Activated T-cell treated with anti-CD3 and anti-CD28 coated beads, Interleukin-2, amount 50 U/mL, for 72 hours (primary cell): ENCODE measurements around the gene ZNF100. TPM values are rescaled to one million over a fixed set of nuclear protein-coding genes. Genes with fewer than 3 reads are reported as not detected.
"Not testable (repeated sequence)": the region's sequence is repeated elsewhere in the genome, so short reads cannot be mapped to it uniquely, and the experiment has no call there.

Experiments used
- ATAC-seq, 2 donors: fragments of 150-1000 bp; cut with Tn5 transposase; replicated peaks in 1 of 2; 2 replicates each; pipeline ENCODE4 v1.10.0; 2021; ENCODE audit warnings: moderate library complexity in 2 of 2, mild to moderate bottlenecking in 1 of 2
- DNase-seq, 2 donors: peaks; one replicate each; pipeline ENCODE4 v3.0.0; 2021 to 2022; ENCODE audit warnings: mixed read lengths in 1 of 2
- H3K27ac Mint-ChIP-seq: one replicate; pipeline ENCODE4 v1.8.0; 2022; ENCODE audit warnings: mild to moderate bottlenecking, moderate library complexity, mixed read lengths
- H3K27me3 Mint-ChIP-seq: one replicate; pipeline ENCODE4 v1.8.0; 2022; ENCODE audit warnings: low read depth, mixed read lengths
- H3K36me3 Mint-ChIP-seq, 2 donors: one replicate each; pipeline ENCODE4 v1.8.0; 2022; ENCODE audit warnings: mixed read lengths in 2 of 2, mild to moderate bottlenecking in 1 of 2; ENCODE audit not compliant: insufficient read depth in 2 of 2
- H3K4me1 Mint-ChIP-seq: one replicate; pipeline ENCODE4 v1.8.0; 2022; ENCODE audit warnings: low read depth, mixed read lengths
- H3K4me3 Mint-ChIP-seq, 2 donors: one replicate each; pipeline ENCODE4 v1.8.0; 2022; ENCODE audit warnings: mild to moderate bottlenecking in 2 of 2, mixed read lengths in 2 of 2, moderate library complexity in 2 of 2
- H3K9me3 Mint-ChIP-seq, 2 donors: one replicate each; pipeline ENCODE4 v1.8.0; 2022; ENCODE audit warnings: mixed read lengths in 2 of 2
- total RNA-seq, 2 donors: library from RNA; stranded (reverse); gene quantifications; one replicate each; pipeline ENCODE4 v1.2.3, GENCODE V29; 2022

The ZNF100 gene
- total RNA-seq, 2 donors from 2014 or later = 25.4 to 26.1 TPM

GRCh38 chr19:21749090-21749489 is 18.3 kb downstream of the ZNF100 start:
- Mint-ChIP-seq H3K36me3 (peaks cover 25 to 52% of the 10 kb centered on the region in 2 donors), H3K9me3 (peaks cover 3 to 5% of the 10 kb centered on the region in 2 donors), H3K4me3 (peak overlapping the region in 1 of 2 donors; percentile 17), H3K27me3 (no peaks in the 10 kb centered on the region), H3K27ac (peak overlapping the region; percentile 40), H3K4me1 (peaks cover 19% of the 10 kb centered on the region)
- ATAC-seq (peak; percentile 86 to 93), DNase-seq (peak in 1 of 2 donors; percentile 3)

GRCh38 chr19:21748088-21748487 is 19.3 kb downstream of the ZNF100 start:
- Mint-ChIP-seq H3K4me3 (no peak overlapping the region), H3K9me3 (peaks cover 3 to 5% of the 10 kb centered on the region in 2 donors), H3K27me3 (no peaks in the 10 kb centered on the region), H3K4me1 (peaks cover 19% of the 10 kb centered on the region), H3K36me3 (peaks cover 29 to 48% of the 10 kb centered on the region in 2 donors), H3K27ac (no peak overlapping the region)
- DNase-seq (no peak), ATAC-seq (no peak)

- H3K36me3 Mint-ChIP-seq = peaks cover 27 to 64% of the 10 kb centered on the region in 2 donors
- no peaks in the 10 kb centered on the region for H3K27me3 Mint-ChIP-seq
- peaks cover 9% of the 10 kb centered on the region in 2 donors for H3K9me3 Mint-ChIP-seq
- H3K4me3 Mint-ChIP-seq = no peak overlapping the region
- H3K4me1 Mint-ChIP-seq = no peaks in the 10 kb centered on the region
- no peak for ATAC-seq
- no peak for DNase-seq
- no peak overlapping the region for H3K27ac Mint-ChIP-seq
Measured at GRCh38 chr19:21740559-21740958, 26.8 kb downstream of the ZNF100 start.

GRCh38 chr19:21726942-21727747 is 40.2 kb downstream of the ZNF100 start:
- H3K36me3 Mint-ChIP-seq = peaks cover 25 to 53% of the 10 kb centered on the region in 2 donors
- H3K4me1 Mint-ChIP-seq, H3K27me3 Mint-ChIP-seq, H3K27ac Mint-ChIP-seq, H3K4me3 Mint-ChIP-seq, DNase-seq, ATAC-seq: not testable (repeated sequence)
- H3K9me3 Mint-ChIP-seq = peaks cover 12 to 20% of the 10 kb centered on the region in 2 donors

- Mint-ChIP-seq H3K4me3 (no peak overlapping the region), H3K4me1 (no peaks in the 10 kb centered on the region), H3K27me3 (no peaks in the 10 kb centered on the region), H3K36me3 (peaks cover 0 to 6% of the 10 kb centered on the region in 2 donors), H3K27ac (no peak overlapping the region), H3K9me3 (peaks cover 4 to 6% of the 10 kb centered on the region in 2 donors)
- DNase-seq (no peak), ATAC-seq (no peak)
Measured at GRCh38 chr19:21713761-21714160, 53.6 kb downstream of the ZNF100 start.

- Mint-ChIP-seq H3K36me3 (peaks cover 0 to 5% of the 10 kb centered on the region in 2 donors), H3K27me3 (no peaks in the 10 kb centered on the region), H3K4me3 (no peak overlapping the region), H3K27ac (no peak overlapping the region), H3K4me1 (no peaks in the 10 kb centered on the region), H3K9me3 (peaks cover 4 to 8% of the 10 kb centered on the region in 2 donors)
- ATAC-seq (no peak), DNase-seq (no peak)
Measured at GRCh38 chr19:21709464-21709863, 57.9 kb downstream of the ZNF100 start.

- ATAC-seq, H3K9me3 Mint-ChIP-seq, H3K36me3 Mint-ChIP-seq, H3K27me3 Mint-ChIP-seq, H3K4me1 Mint-ChIP-seq, H3K4me3 Mint-ChIP-seq, H3K27ac Mint-ChIP-seq, DNase-seq: not testable (repeated sequence)
Measured at GRCh38 chr19:21707878-21708277, 59.5 kb downstream of the ZNF100 start.

- DNase-seq = no peak
- Mint-ChIP-seq H3K9me3 (peaks cover 2 to 5% of the 10 kb centered on the region in 2 donors), H3K27ac (no peak overlapping the region), H3K27me3 (no peaks in the 10 kb centered on the region), H3K36me3 (peaks cover 0 to 2% of the 10 kb centered on the region in 2 donors), H3K4me3 (no peak overlapping the region), H3K4me1 (no peaks in the 10 kb centered on the region)
- ATAC-seq = no peak
Measured at GRCh38 chr19:21707065-21707464, 60.3 kb downstream of the ZNF100 start.

GRCh38 chr19:21705393-21705792 is 62.0 kb downstream of the ZNF100 start:
- Mint-ChIP-seq H3K9me3 (peaks cover 2 to 5% of the 10 kb centered on the region in 2 donors), H3K36me3 (peaks cover 0 to 2% of the 10 kb centered on the region in 2 donors), H3K4me3 (no peak overlapping the region), H3K27ac (no peak overlapping the region), H3K27me3 (no peaks in the 10 kb centered on the region), H3K4me1 (no peaks in the 10 kb centered on the region)
- DNase-seq = no peak
- no peak for ATAC-seq

GRCh38 chr19:21704320-21704719 is 63.1 kb downstream of the ZNF100 start:
- Mint-ChIP-seq H3K27me3 (no peaks in the 10 kb centered on the region), H3K27ac (no peak overlapping the region), H3K36me3 (peaks cover 0 to 2% of the 10 kb centered on the region in 2 donors), H3K4me1 (no peaks in the 10 kb centered on the region), H3K9me3 (peaks cover 2 to 3% of the 10 kb centered on the region in 2 donors), H3K4me3 (no peak overlapping the region)
- ATAC-seq (no peak), DNase-seq (no peak)

- no peaks in the 10 kb centered on the region for H3K4me1 Mint-ChIP-seq
- no peak overlapping the region for H3K4me3 Mint-ChIP-seq
- no peaks in the 10 kb centered on the region for H3K27me3 Mint-ChIP-seq
- H3K36me3 Mint-ChIP-seq = no peaks in the 10 kb centered on the region
- no peaks in the 10 kb centered on the region for H3K9me3 Mint-ChIP-seq
- DNase-seq = no peak
- H3K27ac Mint-ChIP-seq = no peak overlapping the region
- ATAC-seq = no peak
Measured at GRCh38 chr19:21699197-21699596, 68.2 kb downstream of the ZNF100 start.

- no peak overlapping the region for H3K27ac Mint-ChIP-seq
- H3K36me3 Mint-ChIP-seq = no peaks in the 10 kb centered on the region
- no peak for DNase-seq
- ATAC-seq = no peak
- H3K9me3 Mint-ChIP-seq = no peaks in the 10 kb centered on the region
- H3K4me3 Mint-ChIP-seq = no peak overlapping the region
- H3K27me3 Mint-ChIP-seq = no peaks in the 10 kb centered on the region
- H3K4me1 Mint-ChIP-seq = no peaks in the 10 kb centered on the region
Measured at GRCh38 chr19:21698215-21698614, 69.2 kb downstream of the ZNF100 start.

GRCh38 chr19:21697698-21698097 is 69.7 kb downstream of the ZNF100 start:
- Mint-ChIP-seq H3K27me3 (no peaks in the 10 kb centered on the region), H3K27ac (no peak overlapping the region), H3K4me3 (no peak overlapping the region), H3K36me3 (no peaks in the 10 kb centered on the region), H3K9me3 (no peaks in the 10 kb centered on the region), H3K4me1 (no peaks in the 10 kb centered on the region)
- ATAC-seq (no peak), DNase-seq (no peak)
